GM21576 (cell line): ENCODE results near the gene BOLA2.
"Not testable (repeated sequence)": the region's sequence is repeated elsewhere in the genome, so short reads cannot be mapped to it uniquely, and the experiment has no call there.

ENCODE experiments used
- ATAC-seq: cut with Tn5 transposase; IDR thresholded peaks from one replicate; pipeline ENCODE4 v1.9.1; 2021; ENCODE audit warnings: mild to moderate bottlenecking, moderate library complexity; ENCODE audit not compliant: unreplicated experiment

The BOLA2 gene

GRCh38 chr16:29454269-29454668 is at the start of gene BOLA2, which contains the start of gene SLX1B:
Gene BOLA2 (minus strand): TSS chr16:29454351. CDS start chr16:29454253, 98 bp downstream.
Gene SLX1B (plus strand): TSS chr16:29454533.
- peak; percentile 83 for ATAC-seq

GRCh38 chr16:29482276-29482675 is 28.1 kb upstream of the BOLA2 start:
- ATAC-seq: not testable (repeated sequence)

DNA sequence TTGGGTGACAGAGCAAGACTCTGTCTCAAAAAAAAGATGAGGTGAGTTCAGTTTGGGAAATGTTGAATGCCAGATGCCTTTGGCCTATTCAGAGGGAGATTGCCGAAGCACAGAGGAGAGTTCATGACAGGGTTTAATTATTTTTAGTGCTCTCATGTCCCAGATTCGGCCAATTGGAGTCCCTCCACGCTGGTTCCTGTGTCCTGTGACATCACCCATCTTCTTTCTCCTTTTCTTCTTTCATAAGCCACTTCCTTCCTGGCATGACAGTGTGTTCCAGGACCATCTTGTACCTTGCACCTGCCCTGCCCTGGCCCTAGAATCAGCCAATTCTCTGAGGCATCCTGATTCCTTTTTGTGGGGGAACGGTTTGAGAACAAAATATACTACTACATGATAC is 17.9 kb upstream of the BOLA2 start:
- not testable (repeated sequence) for ATAC-seq

DNA sequence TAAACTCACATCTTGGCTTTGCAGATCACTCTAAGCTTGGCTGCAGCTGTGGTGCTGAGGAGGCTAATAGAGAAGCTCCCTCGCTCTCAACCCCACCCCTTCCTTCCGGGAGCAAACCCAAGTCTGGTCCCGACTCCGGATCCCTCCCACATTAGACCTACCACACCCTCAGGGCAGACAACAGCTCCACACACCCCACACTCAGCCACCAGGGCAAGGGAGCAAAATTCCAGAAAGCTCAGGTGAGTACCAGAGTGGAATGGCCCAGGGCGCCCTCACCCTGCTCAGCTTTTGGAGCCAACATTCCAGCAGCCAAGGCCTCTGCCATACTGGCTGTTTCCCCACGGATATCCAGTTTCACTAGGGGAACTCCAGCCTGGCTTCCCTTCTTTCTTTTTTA is 15.5 kb upstream of the BOLA2 start:
- not testable (repeated sequence) for ATAC-seq

DNA sequence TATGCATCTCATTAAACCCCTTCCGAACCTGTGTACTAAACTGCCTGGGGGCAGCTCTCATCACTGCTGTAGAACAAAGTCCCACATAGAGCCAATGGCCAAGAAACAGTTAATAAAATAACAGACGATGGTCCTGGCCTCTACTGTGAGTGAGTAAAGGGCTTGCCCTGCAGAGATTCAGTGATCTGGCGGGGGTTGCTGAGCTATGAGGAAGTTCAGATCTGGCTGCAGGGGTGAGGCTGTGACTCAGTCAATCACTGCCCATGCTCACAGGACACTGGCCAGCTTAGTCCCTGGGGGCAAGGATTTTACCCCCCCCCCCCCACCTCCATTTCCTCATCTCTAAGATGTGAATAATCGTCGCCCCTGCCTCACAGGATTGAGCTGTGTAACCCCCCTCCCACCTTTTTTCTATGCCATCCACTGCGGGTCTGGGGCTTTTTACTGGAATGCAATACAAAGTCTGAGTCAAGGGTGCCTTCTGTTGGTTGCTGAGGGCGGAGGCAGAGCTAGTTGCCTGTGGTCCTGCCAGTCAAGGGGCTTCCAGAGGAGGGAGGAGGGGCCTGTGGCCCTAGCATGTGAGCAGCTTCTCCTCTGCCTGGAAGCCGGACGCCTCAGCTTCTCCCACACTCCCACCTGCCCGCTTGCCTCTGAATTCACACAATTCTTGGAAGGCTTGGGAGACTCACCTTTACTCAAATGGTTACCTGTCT is 13.7 kb upstream of the BOLA2 start:
- not testable (repeated sequence) for ATAC-seq

DNA sequence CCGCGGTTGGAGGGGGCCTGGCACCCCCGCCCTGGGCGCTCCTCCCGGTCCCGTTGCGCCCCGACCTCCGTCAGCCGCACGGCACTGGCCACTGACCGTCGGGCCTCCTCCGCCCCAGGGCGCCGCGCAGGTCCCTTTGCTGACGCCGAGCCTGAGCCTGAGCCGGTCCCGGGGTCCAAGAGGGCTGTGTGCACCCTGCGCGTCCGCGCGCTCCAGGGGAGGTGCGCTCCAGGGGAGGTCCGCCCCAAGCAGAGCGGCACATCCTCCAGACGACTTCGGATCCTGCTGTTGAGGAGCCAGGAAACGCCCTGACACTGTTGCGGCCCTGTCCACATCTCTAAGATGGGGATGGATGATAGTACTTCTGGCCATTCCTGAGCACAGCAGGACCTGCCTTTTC is 12.8 kb upstream of the BOLA2 start:
- ATAC-seq: not testable (repeated sequence)

DNA sequence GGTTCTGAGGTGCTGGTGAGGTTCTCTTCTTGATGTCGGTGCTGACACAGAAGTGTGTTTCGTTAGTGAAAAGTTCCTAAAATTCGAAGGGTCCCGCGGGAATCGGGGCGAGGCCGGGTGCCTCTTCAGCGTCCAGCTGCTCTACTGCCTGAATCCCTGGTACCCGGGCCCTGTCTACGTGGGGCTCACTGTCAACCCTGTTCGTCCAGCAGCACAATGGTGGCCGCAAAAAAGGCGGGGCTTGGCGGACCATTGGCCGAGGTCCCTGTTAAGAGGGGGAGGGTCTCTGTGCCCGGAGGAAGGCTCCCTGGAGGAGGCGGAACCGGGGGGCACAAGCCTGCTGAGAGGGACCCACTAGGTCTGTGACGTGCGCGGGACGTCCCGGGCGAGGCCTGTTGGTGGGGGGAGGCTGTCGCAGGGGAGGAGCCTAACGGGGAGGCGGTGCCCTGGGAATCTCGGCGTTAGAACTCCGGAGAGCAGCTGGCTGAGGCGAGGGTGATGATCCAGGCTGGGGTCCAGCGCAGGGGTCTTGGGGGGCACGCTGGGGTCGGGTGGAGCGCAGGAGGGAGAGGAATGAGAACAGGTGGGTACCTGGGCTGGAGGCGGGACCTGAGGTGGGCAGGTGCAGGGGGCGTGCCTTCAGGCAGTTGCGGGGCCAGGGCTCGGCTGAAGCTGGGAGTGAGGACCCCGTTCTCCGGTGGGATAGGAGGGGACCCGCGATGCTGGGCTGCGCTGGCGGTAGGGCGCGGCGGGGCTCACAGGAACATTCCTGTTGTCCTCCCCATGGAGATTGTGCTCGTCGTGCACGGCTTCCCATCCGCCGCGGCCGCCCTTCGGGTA is 12.1 kb upstream of the BOLA2 start:
- ATAC-seq: not testable (repeated sequence)

DNA sequence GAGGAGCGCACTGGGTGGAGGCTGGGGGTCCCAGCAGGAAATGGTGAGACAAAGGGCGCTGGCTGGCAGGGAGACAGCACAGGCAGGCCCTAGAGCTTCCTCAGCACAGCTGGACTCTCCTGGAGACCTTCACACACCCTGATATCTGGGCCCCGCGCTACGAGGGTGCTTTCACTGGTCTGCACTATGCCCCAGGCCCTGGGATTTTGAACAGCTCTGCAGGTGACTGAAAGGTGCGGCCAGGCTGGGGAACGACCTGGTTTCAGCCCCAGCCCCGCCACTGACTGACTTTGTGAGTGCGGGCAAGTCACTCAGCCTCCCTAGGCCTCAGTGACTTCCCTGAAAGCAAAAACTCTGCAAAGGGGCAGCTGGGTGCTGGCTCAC is 6.5 kb upstream of the BOLA2 start:
- ATAC-seq: not testable (repeated sequence)

DNA sequence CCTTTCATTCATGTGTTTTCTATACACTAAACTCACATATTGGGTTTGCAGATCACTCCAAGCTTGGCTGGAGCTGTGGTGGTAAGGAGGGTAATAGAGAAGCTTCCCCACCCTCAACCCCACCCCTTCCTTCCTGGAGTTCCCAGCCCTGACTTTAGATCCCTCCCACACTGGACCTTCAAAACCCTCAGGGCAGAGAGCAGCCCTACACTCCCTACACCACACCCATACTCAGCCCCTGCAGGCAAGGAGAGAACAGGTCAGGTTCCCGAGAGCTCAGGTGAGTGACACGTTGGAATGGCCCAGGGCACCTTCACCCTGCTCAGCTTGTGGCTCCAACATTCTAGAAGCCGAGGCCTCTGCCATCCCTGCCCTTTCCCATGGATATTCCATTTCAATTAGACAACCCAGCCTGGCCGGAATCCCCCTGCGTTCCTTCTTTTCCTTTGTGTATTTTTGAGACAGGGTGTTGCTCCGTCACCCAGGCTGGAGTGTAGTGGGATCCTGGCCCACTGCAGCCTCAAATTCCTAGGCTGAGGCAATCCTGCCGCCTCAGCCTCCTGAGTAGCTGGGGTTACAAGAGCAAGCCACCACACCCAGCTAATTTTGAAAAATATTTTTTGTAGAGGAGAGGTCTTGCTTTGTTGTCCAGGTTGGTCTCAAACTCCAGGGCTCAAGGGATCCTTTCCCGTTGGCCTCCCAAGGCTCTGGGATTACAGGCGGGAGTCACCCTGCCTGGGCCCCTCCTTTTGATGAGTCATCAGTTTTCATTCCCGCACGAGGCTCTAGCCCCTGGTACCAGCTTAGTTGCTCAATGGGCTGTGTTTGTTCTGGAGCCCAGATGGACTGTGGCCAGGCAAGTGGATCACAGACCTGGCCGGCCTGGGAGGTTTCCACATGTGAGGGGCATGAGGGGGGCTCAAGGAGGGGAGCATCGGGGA is 5.8 kb upstream of the BOLA2 start, which contains the start of gene SULT1A4:
Gene SULT1A4 (plus strand): TSS at position 208 of the 941 bp plus-strand sequence. CDS start 1,473 bp downstream, outside the sequence.
- ATAC-seq: not testable (repeated sequence)

GRCh38 chr16:29457660-29458059 is 3.5 kb upstream of the BOLA2 start:
- ATAC-seq: not testable (repeated sequence)

DNA sequence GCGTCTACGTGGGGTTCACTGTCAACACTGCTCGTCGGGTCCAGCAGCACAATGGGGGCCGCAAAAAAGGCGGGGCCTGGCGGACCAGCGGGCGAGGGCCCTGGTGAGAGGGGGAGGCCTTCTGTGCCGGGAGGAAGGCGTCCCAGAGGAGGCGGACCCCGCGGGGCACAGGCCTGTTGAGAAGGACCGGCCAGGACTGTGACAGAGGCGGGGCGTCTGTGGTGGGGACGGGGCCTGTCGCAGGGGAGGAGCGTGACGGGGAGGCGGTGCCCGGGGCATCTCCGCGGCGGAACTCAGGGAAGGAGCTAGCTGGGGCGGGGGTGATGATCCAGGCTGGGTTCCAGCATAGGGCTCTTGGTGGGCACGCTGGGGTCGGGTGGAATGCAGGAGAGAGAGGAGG is 677 bp upstream of the BOLA2 start:
- peak; percentile 46 for ATAC-seq

GRCh38 chr16:29453754-29454153 is 397 bp downstream of the BOLA2 start:
- ATAC-seq: peak; percentile 17

DNA sequence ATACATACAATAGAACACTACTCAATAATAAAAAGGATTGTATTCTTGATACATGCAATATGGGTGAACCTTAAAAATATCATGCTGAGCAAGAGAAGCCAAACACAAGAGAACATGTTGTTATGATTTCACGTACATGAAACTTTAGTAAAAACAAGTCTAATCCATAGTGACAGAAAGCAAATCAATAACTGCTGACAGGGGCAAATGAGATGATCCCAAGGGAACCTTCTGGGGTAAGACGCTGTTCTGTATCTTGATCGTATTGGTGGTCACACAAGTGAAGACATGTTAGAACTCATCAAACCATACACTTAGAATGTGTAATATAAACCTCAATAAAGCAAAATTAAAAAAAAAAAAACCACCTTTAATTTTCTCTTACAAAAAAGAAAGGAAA is 28.8 kb downstream of the BOLA2 start:
- not testable (repeated sequence) for ATAC-seq

- ATAC-seq: not testable (repeated sequence)
Measured at GRCh38 chr16:29423587-29423986, 30.6 kb downstream of the BOLA2 start.

DNA sequence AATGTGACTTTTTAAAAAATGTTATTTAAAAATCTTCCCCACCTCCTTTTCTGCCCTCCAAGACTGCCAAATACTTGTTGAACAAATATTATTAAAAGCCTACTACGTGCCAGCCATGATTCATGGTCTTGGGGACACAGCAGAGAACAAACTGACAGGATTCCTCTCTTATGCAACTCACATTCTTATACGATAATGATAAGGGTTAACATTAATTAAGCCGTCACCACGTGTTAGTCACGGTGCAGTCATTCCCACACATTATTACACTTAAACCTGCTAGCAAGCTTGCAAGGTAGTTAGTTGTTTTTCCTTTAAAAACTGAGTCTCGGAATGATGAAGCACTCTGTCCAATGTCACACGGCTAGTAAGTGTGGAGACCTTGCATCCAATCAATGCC is 48.9 kb downstream of the BOLA2 start:
- ATAC-seq: not testable (repeated sequence)
